Measurements from ENCODE around the gene ECHS1.

ECHS1 gene

DNA sequence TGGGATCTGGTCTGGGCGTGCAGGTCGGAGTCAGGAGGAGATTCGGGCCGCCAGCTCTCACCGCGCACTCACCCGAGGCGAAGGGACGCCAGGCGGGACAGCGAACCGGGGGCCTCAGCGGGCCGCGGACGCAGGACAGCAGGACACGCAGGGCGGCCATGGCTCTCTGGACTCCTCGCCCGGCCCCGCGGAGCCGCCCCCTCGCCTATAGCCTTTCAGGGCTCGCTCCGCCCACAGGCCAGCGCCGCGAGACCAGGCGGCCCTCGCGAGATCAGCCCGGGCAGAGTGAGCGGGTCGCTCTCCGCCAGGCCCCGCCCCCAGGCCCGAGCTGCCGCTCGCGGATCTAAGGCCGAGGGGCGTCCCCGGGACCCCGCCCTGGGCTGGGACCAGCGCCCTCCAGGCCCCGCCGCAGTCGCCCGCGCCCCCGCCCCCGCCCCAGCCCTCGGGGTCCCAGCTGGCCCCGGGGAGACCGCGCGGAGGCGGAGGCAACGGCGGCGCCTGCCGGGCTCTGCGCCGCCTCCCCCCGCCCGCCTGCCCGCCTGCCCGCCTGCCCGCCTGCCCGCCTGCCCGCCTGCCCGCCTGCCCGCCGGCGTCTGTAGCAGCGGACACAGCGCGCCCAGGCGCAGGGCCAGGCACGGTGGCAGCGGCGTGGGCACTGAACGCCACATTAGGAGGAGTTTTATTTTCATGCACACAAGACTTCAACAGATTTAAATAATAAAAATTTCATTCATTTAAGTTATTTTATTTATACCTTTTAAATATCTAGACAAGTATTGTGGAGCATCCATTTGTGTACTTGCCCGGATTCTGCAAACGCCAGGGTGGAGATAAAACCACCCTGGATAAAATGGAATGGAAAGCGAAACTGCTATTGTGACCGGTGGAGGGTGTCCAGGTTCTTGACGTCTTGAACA is at the start of gene ECHS1:
Gene ECHS1 (minus strand): TSS at position 181 of the 917 bp plus-strand sequence. CDS start 21 bp downstream, at position 160.
- DNase-seq (ENCODE audit: low read depth), result peak; percentile 96
- H3K4me3 ChIP-seq (ENCODE audit: low read depth, low read length), result peak within 1 kb of the TSS; percentile 68

DNA sequence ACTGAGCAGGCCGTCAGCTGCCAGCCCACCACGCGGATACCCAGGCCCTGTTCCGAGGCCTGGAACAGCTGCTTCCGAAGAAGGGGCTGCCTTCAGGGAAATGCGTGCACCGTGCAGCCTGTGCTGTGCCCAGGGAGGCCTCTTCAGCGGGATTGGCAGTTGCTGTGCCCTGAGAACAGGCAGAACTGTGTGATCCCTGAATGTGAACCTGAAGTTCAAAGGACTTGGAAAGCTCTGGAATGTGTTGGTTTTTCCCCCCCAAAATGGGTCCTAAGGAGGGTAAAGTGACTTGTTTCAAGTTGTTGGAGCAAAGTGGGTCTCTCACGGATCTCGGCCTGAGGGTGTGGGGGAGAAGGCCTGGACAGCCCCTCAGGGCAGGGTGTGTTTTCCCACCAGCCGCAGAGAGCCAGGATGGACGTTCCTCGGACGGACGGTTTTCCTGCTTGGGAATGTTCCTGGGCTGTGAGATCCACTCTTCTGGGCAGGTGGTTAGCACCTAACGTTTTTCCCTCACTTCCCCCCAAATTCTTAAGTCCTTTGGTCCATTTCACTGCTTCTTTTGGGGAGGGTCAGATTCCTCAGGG is 49.2 kb upstream of the ECHS1 start:
- TF ChIP-seq POLR2A (IDR thresholded peaks at IDR 0.05; ENCODE audit: extremely low read depth, insufficient read length) (no peak), MAX (IDR thresholded peaks at IDR 0.05; ENCODE audit: low read depth, low read length) (no peak), MYC (IDR thresholded peaks at IDR 0.05; ENCODE audit: low read depth, low read length) (no peak)
- TF ChIP-seq, protein P1, sequence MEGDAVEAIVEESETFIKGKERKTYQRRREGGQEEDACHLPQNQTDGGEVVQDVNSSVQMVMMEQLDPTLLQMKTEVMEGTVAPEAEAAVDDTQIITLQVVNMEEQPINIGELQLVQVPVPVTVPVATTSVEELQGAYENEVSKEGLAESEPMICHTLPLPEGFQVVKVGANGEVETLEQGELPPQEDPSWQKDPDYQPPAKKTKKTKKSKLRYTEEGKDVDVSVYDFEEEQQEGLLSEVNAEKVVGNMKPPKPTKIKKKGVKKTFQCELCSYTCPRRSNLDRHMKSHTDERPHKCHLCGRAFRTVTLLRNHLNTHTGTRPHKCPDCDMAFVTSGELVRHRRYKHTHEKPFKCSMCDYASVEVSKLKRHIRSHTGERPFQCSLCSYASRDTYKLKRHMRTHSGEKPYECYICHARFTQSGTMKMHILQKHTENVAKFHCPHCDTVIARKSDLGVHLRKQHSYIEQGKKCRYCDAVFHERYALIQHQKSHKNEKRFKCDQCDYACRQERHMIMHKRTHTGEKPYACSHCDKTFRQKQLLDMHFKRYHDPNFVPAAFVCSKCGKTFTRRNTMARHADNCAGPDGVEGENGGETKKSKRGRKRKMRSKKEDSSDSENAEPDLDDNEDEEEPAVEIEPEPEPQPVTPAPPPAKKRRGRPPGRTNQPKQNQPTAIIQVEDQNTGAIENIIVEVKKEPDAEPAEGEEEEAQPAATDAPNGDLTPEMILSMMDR (IDR thresholded peaks at IDR 0.05; ENCODE audit: low read depth, low read length), result no peak
- no peak overlapping the region for H3K4me3 ChIP-seq (ENCODE audit: low read depth, low read length)
- no peak for DNase-seq (ENCODE audit: low read depth)

More for the DNA sequence above, at the start of gene ECHS1:
- TF ChIP-seq MAX (IDR thresholded peaks at IDR 0.05; ENCODE audit: low read depth, low read length) (peak; percentile 28; the same call in 1 of the 2 replicates), MYC (IDR thresholded peaks at IDR 0.05; ENCODE audit: low read depth, low read length) (peak; percentile 72), POLR2A (IDR thresholded peaks at IDR 0.05; ENCODE audit: extremely low read depth, insufficient read length) (peak; percentile 81)
- TF ChIP-seq, protein P1 (IDR thresholded peaks at IDR 0.05; ENCODE audit: low read depth, low read length), result no peak

DNA sequence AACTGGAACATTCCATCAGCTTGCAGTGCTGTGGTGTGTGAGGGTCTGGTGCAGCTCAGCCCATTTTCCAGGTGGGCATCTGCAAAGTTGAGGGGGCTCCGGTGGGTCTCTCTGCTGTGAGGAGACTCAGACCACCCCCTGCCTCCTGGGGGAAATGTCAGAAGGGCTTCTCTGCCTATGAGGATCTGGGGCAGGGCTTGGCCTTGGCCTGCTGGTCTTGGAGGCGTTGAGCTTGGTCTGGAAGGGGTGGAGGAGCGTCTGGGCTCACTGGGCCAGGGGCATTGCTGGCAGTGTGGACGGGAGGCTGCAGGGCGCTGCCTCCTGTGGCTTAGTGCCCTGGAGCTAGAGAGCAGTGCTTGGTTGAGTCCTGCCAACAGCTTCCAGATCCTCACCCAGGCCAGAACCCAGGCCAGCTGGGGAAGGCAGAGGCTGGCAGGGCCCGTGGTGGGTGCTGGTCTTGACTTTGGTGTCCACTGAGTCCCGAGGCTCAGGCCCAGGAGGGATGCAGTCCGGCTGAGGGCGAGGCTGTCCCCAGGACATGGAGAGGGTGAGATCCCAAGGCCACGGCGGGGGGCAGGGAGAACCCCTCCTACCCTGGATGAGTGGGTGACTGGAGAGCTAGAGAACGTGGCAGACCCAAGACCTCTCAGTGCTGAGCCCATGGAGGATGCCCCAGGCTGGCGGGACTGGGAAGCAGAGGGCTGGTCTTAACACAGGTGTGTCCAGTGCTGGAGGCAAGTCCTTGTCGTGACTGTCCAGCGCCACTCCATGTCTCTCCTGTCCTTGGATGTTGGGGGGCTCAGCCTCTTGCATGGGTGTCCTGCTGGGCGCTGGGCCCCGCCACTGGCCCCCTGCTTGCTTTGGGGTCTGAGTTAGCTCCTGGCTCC is 48.4 kb upstream of the ECHS1 start:
- no peak for DNase-seq (ENCODE audit: low read depth)
- H3K4me3 ChIP-seq (ENCODE audit: low read depth, low read length), result no peak overlapping the region
- no peak for TF ChIP-seq MAX (IDR thresholded peaks at IDR 0.05; ENCODE audit: low read depth, low read length)
- TF ChIP-seq, protein P1 (IDR thresholded peaks at IDR 0.05; ENCODE audit: low read depth, low read length), result no peak
- TF ChIP-seq POLR2A (IDR thresholded peaks at IDR 0.05; ENCODE audit: extremely low read depth, insufficient read length), result no peak
- no peak for TF ChIP-seq MYC (IDR thresholded peaks at IDR 0.05; ENCODE audit: low read depth, low read length)

DNA sequence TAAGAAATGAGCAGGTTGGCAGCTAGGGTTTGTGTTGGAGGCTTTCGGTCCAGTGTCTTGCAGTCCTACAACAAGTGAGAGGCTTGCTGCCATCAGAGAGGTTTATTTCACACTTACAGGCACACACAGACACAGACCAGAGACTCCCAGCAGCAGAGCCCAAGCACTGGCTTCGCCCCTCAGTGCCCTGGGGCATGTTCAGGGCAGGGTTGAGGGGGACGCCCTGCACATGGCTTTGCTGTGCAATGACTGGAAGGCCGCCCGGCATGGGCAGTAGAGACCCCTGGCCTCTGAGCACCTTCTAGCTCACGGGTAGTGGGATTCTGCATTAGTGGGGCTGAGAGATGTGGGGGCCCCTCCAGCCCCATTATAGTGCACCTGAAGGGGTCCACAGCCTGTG is 47.4 kb upstream of the ECHS1 start:
- DNase-seq (ENCODE audit: low read depth), result no peak
- TF ChIP-seq MYC (IDR thresholded peaks at IDR 0.05; ENCODE audit: low read depth, low read length), result no peak
- TF ChIP-seq POLR2A (IDR thresholded peaks at IDR 0.05; ENCODE audit: extremely low read depth, insufficient read length), result no peak
- TF ChIP-seq MAX (IDR thresholded peaks at IDR 0.05; ENCODE audit: low read depth, low read length), result no peak
- TF ChIP-seq, protein P1 (IDR thresholded peaks at IDR 0.05; ENCODE audit: low read depth, low read length), result no peak
- no peak overlapping the region for H3K4me3 ChIP-seq (ENCODE audit: low read depth, low read length)

DNA sequence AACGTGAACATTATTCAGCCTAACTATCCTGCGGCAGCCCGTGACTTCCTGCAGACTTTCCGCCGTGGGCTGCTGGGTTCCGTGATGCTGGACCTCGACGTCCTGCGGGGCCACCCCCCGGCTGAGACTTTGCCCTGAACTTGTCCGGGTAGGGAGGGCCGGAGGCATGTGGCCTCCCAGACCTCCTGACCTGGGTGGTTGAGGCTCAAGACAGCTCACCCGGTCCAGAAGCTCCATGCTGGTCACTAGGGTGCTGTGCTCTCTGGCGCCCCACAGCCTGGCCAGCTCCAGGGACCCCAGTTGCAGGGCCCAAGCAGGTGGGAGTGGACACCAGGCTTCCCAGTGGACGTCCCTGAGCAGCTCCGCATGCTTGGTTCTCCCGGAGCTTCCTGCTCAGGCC is 46.9 kb upstream of the ECHS1 start:
- no peak for DNase-seq (ENCODE audit: low read depth)
- H3K4me3 ChIP-seq (ENCODE audit: low read depth, low read length), result no peak overlapping the region
- no peak for TF ChIP-seq POLR2A (IDR thresholded peaks at IDR 0.05; ENCODE audit: extremely low read depth, insufficient read length)
- TF ChIP-seq, protein P1 (IDR thresholded peaks at IDR 0.05; ENCODE audit: low read depth, low read length), result no peak
